Muscle layer of colon (tissue), 2 donors: ENCODE data around the gene CLASP1.
"Not testable (repeated sequence)": the region's sequence is repeated elsewhere in the genome, so short reads cannot be mapped to it uniquely, and the experiment has no call there.

Experiments used
- H3K27ac ChIP-seq: one replicate; pipeline ENCODE4 v1.7.0; 2013; ENCODE audit warnings: low read depth, mild to moderate bottlenecking, low read length, moderate library complexity
- H3K27me3 ChIP-seq, 2 donors: one replicate each; pipeline ENCODE4 v1.7.0; 2013; ENCODE audit warnings: low read length in 2 of 2, mild to moderate bottlenecking in 2 of 2; ENCODE audit not compliant: insufficient read depth in 2 of 2, control insufficient read depth in 1 of 2
- H3K36me3 ChIP-seq: one replicate; pipeline ENCODE4 v1.7.0; 2013; ENCODE audit warnings: mild to moderate bottlenecking, low read length; ENCODE audit not compliant: insufficient read depth
- H3K4me1 ChIP-seq: one replicate; pipeline ENCODE4 v1.7.0; 2013; ENCODE audit warnings: mild to moderate bottlenecking, low read length; ENCODE audit not compliant: insufficient read depth
- H3K4me3 ChIP-seq, 2 donors: one replicate each; pipeline ENCODE4 v1.7.0; 2013; ENCODE audit warnings: low read length in 2 of 2, low read depth in 1 of 2, mild to moderate bottlenecking in 1 of 2, moderate library complexity in 1 of 2
- H3K9ac ChIP-seq: one replicate; pipeline ENCODE4 v1.7.0; 2013; ENCODE audit warnings: low read length
- H3K9me3 ChIP-seq: one replicate; pipeline ENCODE4 v1.7.0; 2013; ENCODE audit warnings: mild to moderate bottlenecking, low read length
- donor health status: abdominal sarcoma.
- donor health status: Adenocarcinoma of cecum.

Gene CLASP1

DNA sequence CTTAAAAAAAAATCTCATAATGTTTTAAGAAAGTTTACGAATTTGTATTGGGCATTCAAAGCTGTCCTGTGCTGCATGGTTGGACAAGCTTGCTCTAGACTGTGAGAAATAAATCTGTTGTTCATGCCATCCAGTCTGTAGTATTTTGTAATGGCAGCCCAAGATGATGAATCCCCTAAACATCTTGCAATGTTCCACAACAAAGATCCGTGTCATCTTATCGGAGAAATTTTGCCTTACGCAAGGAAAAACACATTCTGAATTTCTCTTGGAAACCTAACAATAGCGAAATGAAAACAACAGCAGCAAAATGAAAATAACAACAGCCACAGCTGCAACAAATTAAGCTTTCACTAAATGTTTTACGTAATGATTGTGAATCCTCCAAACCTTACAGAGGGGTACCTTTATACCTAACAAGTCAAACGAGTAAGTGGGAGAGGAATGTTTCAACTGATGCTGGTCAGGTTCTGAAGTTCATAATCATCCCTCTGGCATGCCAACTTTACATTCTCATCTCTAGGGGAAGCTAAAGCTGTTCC, 194.6 kb downstream of the CLASP1 start:
- H3K9ac ChIP-seq, result no peak overlapping the region
- no peak overlapping the region for H3K4me3 ChIP-seq
- peaks cover 38% of the 10 kb centered on the region for H3K36me3 ChIP-seq
- no peaks in the 10 kb centered on the region for H3K4me1 ChIP-seq
- H3K27ac ChIP-seq, result no peak overlapping the region
- no peaks in the 10 kb centered on the region for H3K9me3 ChIP-seq
- no peaks in the 10 kb centered on the region for H3K27me3 ChIP-seq

GRCh38 chr2:121451398-121451797, 197.9 kb downstream of the CLASP1 start:
- Histone ChIP-seq H3K4me1 (no peaks in the 10 kb centered on the region), H3K27me3 (no peaks in the 10 kb centered on the region), H3K9me3 (no peaks in the 10 kb centered on the region), H3K4me3 (no peak overlapping the region), H3K27ac (no peak overlapping the region), H3K9ac (no peak overlapping the region), H3K36me3 (peaks cover 52% of the 10 kb centered on the region)

GRCh38 chr2:121450301-121450700, 199.0 kb downstream of the CLASP1 start:
- H3K9me3 ChIP-seq, result no peaks in the 10 kb centered on the region
- no peaks in the 10 kb centered on the region for H3K4me1 ChIP-seq
- no peak overlapping the region for H3K27ac ChIP-seq
- H3K9ac ChIP-seq, result no peak overlapping the region
- peaks cover 61% of the 10 kb centered on the region for H3K36me3 ChIP-seq
- no peak overlapping the region for H3K4me3 ChIP-seq
- no peaks in the 10 kb centered on the region for H3K27me3 ChIP-seq

DNA sequence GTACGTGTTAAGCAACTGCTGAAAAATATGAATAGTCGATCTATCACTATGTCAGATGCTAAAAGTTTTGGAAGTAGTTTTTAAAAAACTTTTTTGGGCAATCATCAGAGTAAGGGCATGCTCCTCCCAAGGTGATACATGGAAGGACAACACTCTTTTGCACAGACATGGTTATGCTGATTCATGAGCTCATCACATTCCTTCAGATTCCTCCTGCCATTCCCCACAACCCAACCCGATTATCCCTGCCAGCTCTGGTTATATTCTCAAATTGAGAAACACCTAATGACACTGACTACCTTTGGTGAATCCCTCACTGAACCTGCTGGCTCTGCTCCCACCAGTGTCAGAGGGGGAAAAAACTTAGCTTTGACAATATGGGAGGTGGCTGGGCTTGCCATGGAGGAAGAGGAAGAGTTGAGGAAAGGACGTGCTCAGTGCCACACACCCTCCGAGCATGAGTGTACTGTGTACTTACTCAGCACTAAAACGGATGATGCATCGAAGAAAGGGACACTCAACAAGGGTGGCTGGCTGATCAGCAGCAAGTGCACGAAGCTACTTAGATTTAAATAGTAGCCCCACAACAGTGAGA, 202.5 kb downstream of the CLASP1 start:
- no peaks in the 10 kb centered on the region for H3K9me3 ChIP-seq
- H3K9ac ChIP-seq, result no peak overlapping the region
- H3K27me3 ChIP-seq, result no peaks in the 10 kb centered on the region
- peaks cover 68% of the 10 kb centered on the region for H3K36me3 ChIP-seq
- no peaks in the 10 kb centered on the region for H3K4me1 ChIP-seq
- H3K27ac ChIP-seq, result no peak overlapping the region
- no peak overlapping the region for H3K4me3 ChIP-seq

GRCh38 chr2:121442889-121443288, 206.4 kb downstream of the CLASP1 start:
- Histone ChIP-seq H3K36me3 (peaks cover 46% of the 10 kb centered on the region), H3K4me3 (no peak overlapping the region), H3K27ac (no peak overlapping the region), H3K4me1 (no peaks in the 10 kb centered on the region), H3K27me3 (no peaks in the 10 kb centered on the region), H3K9me3 (no peaks in the 10 kb centered on the region), H3K9ac (no peak overlapping the region)

- not testable (repeated sequence) for H3K36me3 ChIP-seq, H3K9ac ChIP-seq, H3K4me1 ChIP-seq, H3K27me3 ChIP-seq, H3K27ac ChIP-seq, H3K9me3 ChIP-seq, H3K4me3 ChIP-seq
Measured at GRCh38 chr2:121438290-121438689, 211.0 kb downstream of the CLASP1 start.

GRCh38 chr2:121436918-121437317, 212.3 kb downstream of the CLASP1 start:
- Histone ChIP-seq H3K36me3 (no peaks in the 10 kb centered on the region), H3K4me1 (no peaks in the 10 kb centered on the region), H3K9me3 (no peaks in the 10 kb centered on the region), H3K27ac (no peak overlapping the region), H3K9ac (no peak overlapping the region), H3K4me3 (no peak overlapping the region), H3K27me3 (no peaks in the 10 kb centered on the region)

DNA sequence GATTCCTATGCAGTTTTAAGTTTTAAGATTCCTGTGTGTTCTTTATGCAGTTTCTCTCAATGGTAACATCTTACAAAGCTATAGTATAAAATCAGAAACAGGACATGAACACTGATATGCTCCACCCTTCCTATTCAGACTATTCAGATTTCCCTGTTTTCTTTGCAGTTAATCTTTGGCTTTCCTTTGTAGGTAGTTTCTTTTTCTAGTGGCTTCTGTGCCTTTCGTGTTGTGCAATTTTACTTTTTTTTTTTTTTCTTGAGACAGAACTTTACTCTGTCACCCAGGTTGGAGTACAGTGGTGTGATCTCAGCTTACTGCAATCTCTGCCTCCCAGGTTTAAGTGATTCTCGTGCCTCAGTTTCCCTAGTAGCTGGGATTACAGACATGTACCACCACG, 213.5 kb downstream of the CLASP1 start:
- no peak overlapping the region for H3K9ac ChIP-seq
- H3K36me3 ChIP-seq, result no peaks in the 10 kb centered on the region
- no peak overlapping the region for H3K27ac ChIP-seq
- H3K27me3 ChIP-seq, result no peaks in the 10 kb centered on the region
- no peak overlapping the region for H3K4me3 ChIP-seq
- H3K4me1 ChIP-seq, result no peaks in the 10 kb centered on the region
- no peaks in the 10 kb centered on the region for H3K9me3 ChIP-seq

DNA sequence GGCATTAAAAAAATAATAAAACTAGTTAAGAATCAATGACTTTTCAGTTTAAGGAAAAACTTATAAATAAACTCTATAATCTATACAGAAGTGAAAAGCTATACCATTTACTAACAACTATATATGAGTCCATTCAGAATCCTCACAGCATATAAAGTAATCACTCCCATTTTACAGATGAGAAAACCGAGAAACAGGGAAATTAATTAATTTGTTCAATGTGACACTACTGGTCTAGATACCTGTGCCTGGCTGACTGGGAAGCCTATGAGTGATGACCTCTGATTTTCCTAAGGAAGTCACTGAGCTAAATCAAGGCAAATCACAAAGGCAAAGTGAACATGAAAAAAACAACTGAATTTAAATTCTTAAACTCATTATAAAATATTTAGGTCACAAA, 218.0 kb downstream of the CLASP1 start:
- Histone ChIP-seq H3K9me3 (no peaks in the 10 kb centered on the region), H3K36me3 (peaks cover 15% of the 10 kb centered on the region), H3K27me3 (no peaks in the 10 kb centered on the region), H3K27ac (no peak overlapping the region), H3K4me1 (no peaks in the 10 kb centered on the region), H3K9ac (no peak overlapping the region), H3K4me3 (no peak overlapping the region)

GRCh38 chr2:121429927-121430520, 219.2 kb downstream of the CLASP1 start:
- no peaks in the 10 kb centered on the region for H3K4me1 ChIP-seq
- no peak overlapping the region for H3K9ac ChIP-seq

DNA sequence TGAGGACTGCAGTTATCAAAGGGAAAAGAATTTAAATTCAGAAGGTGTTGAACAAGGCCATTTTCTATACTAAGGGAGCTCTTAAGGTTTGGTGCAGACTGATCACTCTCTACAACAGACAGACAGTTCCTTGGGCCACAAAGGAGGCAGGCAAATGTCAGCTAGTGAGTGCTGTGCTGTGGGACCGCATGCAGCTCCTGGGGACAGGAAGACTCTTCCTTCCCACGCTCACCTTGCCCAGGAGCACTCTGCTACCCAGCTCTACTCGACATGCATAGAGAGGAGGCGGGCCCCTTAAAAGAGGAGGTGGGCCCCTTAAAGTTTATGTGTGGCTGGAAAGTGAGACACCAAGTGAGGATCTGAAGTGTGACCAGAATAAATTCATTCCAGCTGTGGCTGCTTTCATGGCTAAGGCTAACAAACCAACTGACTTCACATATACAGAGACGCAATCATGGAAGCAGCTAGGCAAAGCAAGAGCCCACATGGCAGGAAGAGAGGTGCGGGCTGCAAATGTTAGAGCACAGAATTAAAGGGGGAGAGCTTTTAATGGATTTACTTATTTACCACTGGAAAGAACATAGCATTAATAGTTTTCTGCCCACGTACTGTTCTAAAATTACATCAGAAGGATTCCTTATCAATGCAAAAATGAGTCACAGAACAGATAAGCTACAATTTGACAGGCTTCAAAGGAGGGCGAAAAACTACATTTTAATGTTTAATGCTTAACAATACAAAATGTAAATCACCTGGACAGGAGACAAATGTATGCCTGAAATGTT, 220.0 kb downstream of the CLASP1 start:
- Histone ChIP-seq H3K4me1 (no peaks in the 10 kb centered on the region), H3K4me3 (no peak overlapping the region), H3K9me3 (no peaks in the 10 kb centered on the region), H3K27me3 (no peaks in the 10 kb centered on the region), H3K9ac (no peak overlapping the region), H3K36me3 (peaks cover 22% of the 10 kb centered on the region), H3K27ac (no peak overlapping the region)

More at GRCh38 chr2:121429927-121430520, 219.2 kb downstream of the CLASP1 start:
- Histone ChIP-seq H3K27ac (no peak overlapping the region), H3K27me3 (no peaks in the 10 kb centered on the region), H3K9me3 (no peaks in the 10 kb centered on the region), H3K36me3 (peaks cover 17% of the 10 kb centered on the region), H3K4me3 (no peak overlapping the region)
